Gastroesophageal sphincter (tissue), 4 donors: ENCODE measurements around the gene SLC25A46. TPM values are rescaled to one million over a fixed set of nuclear protein-coding genes. Genes with fewer than 3 reads are reported as not detected.

Experiments
- ATAC-seq: fragments of 150-250 bp; one replicate; pipeline ENCODE4 v1.9.1; 2016; ENCODE audit warnings: mild to moderate bottlenecking, moderate library complexity
- H3K27ac ChIP-seq, 4 donors: fragments of 200-600 bp; sonication (generic) in 3 of 4; 1 replicate in 3 of 4; 2 replicates in 1 of 4; pipeline ENCODE4 v1.5.1; 2016 to 2019
- H3K27me3 ChIP-seq: fragments of 200-600 bp; sonication (generic); one replicate; pipeline ENCODE4 v1.5.1; 2019
- H3K36me3 ChIP-seq, 2 donors: fragments of 200-600 bp; sonication (generic); one replicate each; pipeline ENCODE4 v1.5.1; 2019; ENCODE audit warnings: control low read depth in 1 of 2
- H3K4me1 ChIP-seq, 3 donors: fragments of 200-600 bp; sonication (generic); 1 replicate in 2 of 3; 2 replicates in 1 of 3; pipeline ENCODE4 v1.5.1; 2016 to 2019; ENCODE audit warnings: control low read depth in 2 of 3
- H3K4me3 ChIP-seq, 2 donors: fragments of 200-600 bp; sonication (generic); one replicate each; pipeline ENCODE4 v1.5.1; 2019; ENCODE audit warnings: mild to moderate bottlenecking in 1 of 2, moderate library complexity in 1 of 2
- H3K9me3 ChIP-seq, 3 donors: fragments of 200-600 bp; sonication (generic); one replicate each; pipeline ENCODE4 v1.5.1; 2017 to 2019; ENCODE audit warnings: control low read depth in 2 of 3
- CTCF ChIP-seq, 4 experiments: fragments of 200-600 bp in 2 of 4; fragments of 450-650 bp in 2 of 4; sonication (generic) in 1 of 4; IDR thresholded peaks; one replicate each; pipeline ENCODE4 v1.5.1; 2017 to 2019; ENCODE audit warnings: antibody characterized with exemption in 4 of 4, mild to moderate bottlenecking in 2 of 4, moderate library complexity in 2 of 4
- EP300 ChIP-seq: sonication (generic); formaldehyde crosslinking; IDR thresholded peaks from one replicate; pipeline ENCODE4 v1.6.1; 2017; ENCODE audit warnings: antibody characterized with exemption, mild to moderate bottlenecking
- POLR2A ChIP-seq, 2 donors: fragments of 450-650 bp; IDR thresholded peaks; one replicate each; pipeline ENCODE4 v1.6.1; 2017; ENCODE audit warnings: antibody characterized with exemption in 2 of 2, mild to moderate bottlenecking in 2 of 2, moderate library complexity in 1 of 2
- POLR2AphosphoS5 ChIP-seq: sonication (generic); formaldehyde crosslinking; IDR thresholded peaks from one replicate; pipeline ENCODE4 v1.6.1; 2017; ENCODE audit warnings: antibody characterized with exemption
- whole genome bisulfite sequencing, 2 donors: methylation state at CpG; one replicate each; pipeline ENCODE4 v1.1.5; 2018; ENCODE audit warnings: low coverage in 1 of 2; 5-methylcytosine and 5-hydroxymethylcytosine counted together
- total RNA-seq, 4 donors: library from RNA; depleted of rRNA; stranded (reverse); fragments of >200 nt; gene quantifications; one replicate each; pipeline ENCODE4 v1.1.0, GENCODE V29; 2016

Gene SLC25A46
- total RNA-seq, 4 donors from 2014 or later, result 53.2 to 85.1 (median 68.2) TPM

- H3K4me1 ChIP-seq, result peaks cover 0 to 28% (median 10%) of the 10 kb centered on the region in 3 donors
- H3K27me3 ChIP-seq, result no peaks in the 10 kb centered on the region
- no peak for TF ChIP-seq EP300
- no peak for TF ChIP-seq POLR2A (IDR thresholded peaks at IDR 0.05)
- TF ChIP-seq POLR2AphosphoS5, result no peak
- no peak for TF ChIP-seq CTCF (IDR thresholded peaks at IDR 0.05)
- H3K9me3 ChIP-seq, result no peaks in the 10 kb centered on the region
- no peak overlapping the region for H3K4me3 ChIP-seq
- WGBS, 2 donors, result 76 to 91% methylated on average over 3 of the region's 3 CpGs
- no peak overlapping the region for H3K27ac ChIP-seq
- H3K36me3 ChIP-seq, result no peaks in the 10 kb centered on the region
- ATAC-seq, result no peak
These were observed 2.1 kb upstream of the SLC25A46 start for GRCh38 chr5:110736753-110737152.

- ATAC-seq, result peak; percentile 75
- Histone ChIP-seq H3K36me3 (no peaks in the 10 kb centered on the region), H3K4me3 (peak overlapping the region; percentile 97 to 98), H3K27me3 (no peaks in the 10 kb centered on the region), H3K9me3 (no peaks in the 10 kb centered on the region), H3K4me1 (peaks cover 0 to 31% (median 10%) of the 10 kb centered on the region in 3 donors), H3K27ac (peak overlapping the region; percentile 40 to 92 (median 88))
- TF ChIP-seq EP300 (no peak), POLR2AphosphoS5 (no peak), POLR2A (IDR thresholded peaks at IDR 0.05) (no peak), CTCF (IDR thresholded peaks at IDR 0.05) (no peak)
- WGBS, 2 donors, result 2% methylated on average over 11 of the region's 14 CpGs; no CpG with 5 or more reads in 1 of the 2 donors
These were observed 350 bp upstream of the SLC25A46 start for GRCh38 chr5:110738503-110738811.

- no peaks in the 10 kb centered on the region for H3K4me1 ChIP-seq
- no peak overlapping the region for H3K4me3 ChIP-seq
- H3K27me3 ChIP-seq, result no peaks in the 10 kb centered on the region
- ATAC-seq, result no peak
- 50 to 53% methylated on average over 5 to 8 of the region's 8 CpGs for WGBS, 2 donors
- H3K36me3 ChIP-seq, result peaks cover 0 to 62% of the 10 kb centered on the region in 2 donors
- H3K27ac ChIP-seq, result no peak overlapping the region
- no peak for TF ChIP-seq EP300
- TF ChIP-seq POLR2AphosphoS5, result no peak
- H3K9me3 ChIP-seq, result no peaks in the 10 kb centered on the region
These were observed 13.3 kb downstream of the SLC25A46 start for GRCh38 chr5:110751902-110752762.

- TF ChIP-seq EP300, result no peak
- no peak for TF ChIP-seq POLR2A (IDR thresholded peaks at IDR 0.05)
- no peak for TF ChIP-seq CTCF (IDR thresholded peaks at IDR 0.05)
- no peak for TF ChIP-seq POLR2AphosphoS5
- no peak overlapping the region for H3K4me3 ChIP-seq
- H3K27ac ChIP-seq, result no peak overlapping the region
- no peaks in the 10 kb centered on the region for H3K4me1 ChIP-seq
- ATAC-seq, result no peak
- no peaks in the 10 kb centered on the region for H3K9me3 ChIP-seq
- WGBS, 2 donors, result 67 to 80% methylated on average over 1 of the region's 1 CpG
- peaks cover 0 to 57% of the 10 kb centered on the region in 2 donors for H3K36me3 ChIP-seq
- H3K27me3 ChIP-seq, result no peaks in the 10 kb centered on the region
These were observed 14.1 kb downstream of the SLC25A46 start for GRCh38 chr5:110752953-110753352.

GRCh38 chr5:110753600-110753999 lies 14.8 kb downstream of the SLC25A46 start:
- H3K27me3 ChIP-seq, result no peaks in the 10 kb centered on the region
- H3K4me3 ChIP-seq, result no peak overlapping the region
- H3K27ac ChIP-seq, result no peak overlapping the region
- no peak for TF ChIP-seq CTCF (IDR thresholded peaks at IDR 0.05)
- no peak for TF ChIP-seq POLR2AphosphoS5
- TF ChIP-seq EP300, result no peak
- TF ChIP-seq POLR2A (IDR thresholded peaks at IDR 0.05), result no peak
- WGBS, 2 donors, result 92 to 100% methylated on average over 2 of the region's 2 CpGs
- H3K4me1 ChIP-seq, result no peaks in the 10 kb centered on the region
- no peak for ATAC-seq
- H3K36me3 ChIP-seq, result peaks cover 0 to 55% of the 10 kb centered on the region in 2 donors
- no peaks in the 10 kb centered on the region for H3K9me3 ChIP-seq
